ENCODE results near the gene SARDH.

- TF ChIP-seq CTCF (optimal IDR thresholded peaks at IDR 0.05 in 1 of 3, IDR thresholded peaks at IDR 0.05 in 1 of 3, conservative IDR thresholded peaks at IDR 0.05 in 1 of 3; ENCODE audit: extremely low read depth in 1 of 3, insufficient read depth in 2 of 3, low read length in 3 of 3): no peak
- no peak for TF ChIP-seq EZH2 (IDR thresholded peaks at IDR 0.05; ENCODE audit: low read length)
Observed at GRCh38 chr9:133775951-133776905, 38.1 kb upstream of the SARDH start.

Measured in keratinocyte (primary cell).